ENCODE measurements around the gene PPP2R2B.
A peak's percentile ranks its signal among the peaks of the same experiment; 100 is the strongest.

PPP2R2B gene

DNA sequence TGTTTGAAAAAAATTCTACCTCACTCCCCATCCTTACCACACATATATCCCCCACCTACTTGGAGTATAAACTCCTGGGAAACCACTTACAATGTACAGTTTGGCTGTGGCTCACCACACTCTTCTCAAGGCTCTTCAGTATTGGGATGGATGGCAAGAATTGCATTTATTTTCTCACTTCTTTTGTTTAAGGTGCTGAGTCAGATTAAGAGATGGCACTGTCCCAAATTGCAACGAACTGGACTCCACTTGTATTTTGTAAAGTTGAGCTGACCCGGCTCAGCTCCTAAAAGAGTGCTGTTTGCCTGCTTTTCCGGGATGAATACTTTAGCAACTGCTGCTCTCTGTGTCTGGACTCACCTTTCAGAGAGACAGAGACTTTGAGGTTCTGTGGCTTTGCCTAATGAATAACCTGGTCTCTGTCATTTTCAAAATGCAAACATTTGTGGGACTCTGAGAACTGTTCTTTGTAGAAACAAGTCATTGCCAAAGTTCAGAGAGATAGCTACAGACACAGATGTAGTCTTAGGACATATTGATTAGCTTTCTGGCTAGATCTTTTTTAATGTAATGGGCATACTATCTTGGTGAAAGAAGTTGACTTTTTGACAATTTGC lies 42.2 kb downstream of the PPP2R2B start:
- no peak overlapping the region for H3K4me3 ChIP-seq (ENCODE audit: low read depth, low read length)
- DNase-seq (ENCODE audit: low read depth) = no peak

DNA sequence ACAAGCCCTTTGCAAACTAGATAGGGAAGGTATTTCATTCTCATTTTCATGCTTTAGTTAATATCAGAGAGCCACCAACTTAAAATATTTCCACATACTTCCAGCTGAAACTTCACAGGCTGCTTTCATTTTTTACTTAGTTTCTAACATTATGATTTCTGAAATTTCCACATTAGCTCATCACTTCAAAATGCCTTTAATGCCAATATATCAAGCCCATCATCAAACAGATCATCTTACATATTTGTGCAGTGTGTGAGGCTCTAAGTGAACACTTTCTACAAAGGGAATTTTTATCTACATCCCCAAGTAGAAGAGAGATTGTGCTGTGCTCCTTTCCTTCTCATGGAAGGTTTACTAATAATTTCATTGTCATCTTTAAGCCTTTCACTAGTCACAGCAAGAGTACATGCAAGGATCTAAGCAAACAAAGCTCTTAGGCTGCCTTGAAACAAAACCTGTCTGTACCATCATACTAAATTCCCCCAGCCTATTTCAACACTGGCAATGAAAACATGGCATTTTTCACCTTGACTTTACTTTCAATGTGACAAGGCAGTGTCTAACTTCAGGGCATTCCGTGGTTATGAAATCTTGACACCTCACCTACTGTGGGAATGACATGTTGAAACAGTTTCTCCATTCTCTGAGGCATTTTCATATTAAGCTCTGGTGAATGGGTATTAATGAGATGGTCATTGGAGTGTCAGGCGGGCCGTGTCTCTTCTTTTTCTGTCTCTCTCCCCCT lies 45.4 kb downstream of the PPP2R2B start:
- H3K4me3 ChIP-seq (ENCODE audit: low read depth, low read length) = no peak overlapping the region
- DNase-seq (ENCODE audit: low read depth) = no peak

DNA sequence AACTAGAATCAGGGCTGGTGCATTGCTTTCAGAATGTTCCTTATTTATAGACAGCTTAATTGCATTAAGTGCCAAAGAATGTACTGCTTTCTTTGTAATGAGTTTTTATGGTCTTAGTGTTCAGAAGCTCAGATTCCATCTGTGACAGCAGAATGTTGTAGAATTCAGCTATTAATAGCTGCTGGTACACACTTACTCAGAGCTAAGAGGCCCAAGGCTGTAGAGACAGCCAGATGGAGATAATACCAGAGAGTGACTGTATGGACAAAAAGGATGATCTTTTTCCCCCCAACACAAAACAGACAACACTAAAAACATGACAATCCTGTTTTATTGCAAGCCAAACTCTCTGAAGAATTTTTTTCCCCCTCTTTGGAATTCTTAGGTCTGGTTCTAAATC lies 50.2 kb downstream of the PPP2R2B start:
- no peak overlapping the region for H3K4me3 ChIP-seq (ENCODE audit: low read depth, low read length)
- DNase-seq (ENCODE audit: low read depth) = no peak

DNA sequence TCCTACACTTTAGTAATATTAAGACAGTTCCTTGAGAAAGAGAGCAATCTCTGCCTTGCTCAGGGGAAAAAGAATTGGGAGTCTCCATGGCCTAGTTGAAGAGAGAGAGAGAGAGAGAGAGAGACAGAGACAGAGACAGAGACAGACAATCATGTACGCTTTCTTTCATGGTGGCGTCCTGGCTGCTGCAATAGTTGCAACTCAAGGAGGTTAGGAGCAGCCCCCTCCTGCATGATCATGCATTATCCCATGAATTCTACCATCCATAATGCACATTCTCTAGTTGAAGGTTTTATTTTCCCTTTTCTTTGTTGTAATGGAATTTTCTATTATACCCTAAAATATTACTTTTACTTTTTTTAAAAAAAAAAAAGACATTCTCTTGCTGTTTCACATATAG lies 50.7 kb downstream of the PPP2R2B start:
- DNase-seq (ENCODE audit: low read depth) = no peak
- H3K4me3 ChIP-seq (ENCODE audit: low read depth, low read length) = no peak overlapping the region

DNA sequence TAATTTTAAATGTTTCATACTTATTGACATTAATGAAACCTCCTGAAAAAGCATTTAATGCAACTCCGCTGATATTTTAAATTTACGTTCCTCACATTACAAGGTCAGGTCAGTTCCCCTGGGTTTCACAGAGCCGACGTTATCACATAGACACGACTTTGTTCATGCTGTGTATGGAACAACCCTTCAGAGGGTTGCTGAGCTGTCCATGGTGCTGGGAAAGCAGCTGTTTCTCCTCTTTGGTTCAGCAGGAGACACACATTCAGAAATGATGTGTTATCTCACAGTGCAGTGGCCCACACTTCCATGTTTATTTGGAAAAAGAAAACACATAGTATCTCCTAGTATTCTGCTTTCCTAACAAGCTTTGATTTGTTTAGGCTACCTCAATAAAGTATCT lies 53.5 kb downstream of the PPP2R2B start:
- peak; percentile 1 for DNase-seq (ENCODE audit: low read depth)
- H3K4me3 ChIP-seq (ENCODE audit: low read depth, low read length) = no peak overlapping the region

DNA sequence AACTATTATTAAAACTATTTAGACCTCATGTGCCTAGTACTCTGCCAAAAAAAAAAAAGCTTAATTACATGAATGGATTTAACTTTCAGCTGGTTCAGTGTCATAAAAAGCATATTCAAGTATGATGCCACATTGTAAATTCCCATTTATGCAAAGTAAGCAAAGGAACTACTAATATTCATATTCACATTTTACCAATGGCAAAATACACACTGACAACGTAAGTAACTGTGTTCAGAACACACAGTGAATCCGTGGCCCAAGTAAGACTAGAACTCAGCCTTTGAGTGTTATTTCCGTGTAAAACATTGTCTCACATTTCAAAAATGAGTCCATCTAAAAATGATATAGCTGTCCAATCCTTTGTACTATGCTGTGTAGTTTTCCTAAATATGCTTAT lies 56.8 kb downstream of the PPP2R2B start:
- no peak for DNase-seq (ENCODE audit: low read depth)
- no peak overlapping the region for H3K4me3 ChIP-seq (ENCODE audit: low read depth, low read length)

DNA sequence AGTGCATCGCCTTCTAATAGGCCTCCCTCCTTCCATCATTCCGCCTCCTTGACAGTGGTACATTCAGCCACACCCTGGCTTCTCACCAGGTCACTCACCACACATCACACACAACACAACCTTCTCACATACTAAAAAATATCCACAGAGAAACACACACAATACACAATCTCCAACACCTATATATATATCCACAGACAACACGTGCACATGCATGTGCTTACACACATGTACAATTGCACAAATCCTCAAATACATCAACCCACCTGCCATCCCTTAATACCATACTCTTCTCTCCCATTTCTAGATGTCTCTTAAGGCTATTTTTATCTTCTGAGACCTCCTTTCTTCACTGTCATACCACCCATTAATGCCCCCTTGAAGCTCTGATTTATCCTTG lies 57.6 kb downstream of the PPP2R2B start:
- DNase-seq (ENCODE audit: low read depth) = no peak
- H3K4me3 ChIP-seq (ENCODE audit: low read depth, low read length) = no peak overlapping the region

DNA sequence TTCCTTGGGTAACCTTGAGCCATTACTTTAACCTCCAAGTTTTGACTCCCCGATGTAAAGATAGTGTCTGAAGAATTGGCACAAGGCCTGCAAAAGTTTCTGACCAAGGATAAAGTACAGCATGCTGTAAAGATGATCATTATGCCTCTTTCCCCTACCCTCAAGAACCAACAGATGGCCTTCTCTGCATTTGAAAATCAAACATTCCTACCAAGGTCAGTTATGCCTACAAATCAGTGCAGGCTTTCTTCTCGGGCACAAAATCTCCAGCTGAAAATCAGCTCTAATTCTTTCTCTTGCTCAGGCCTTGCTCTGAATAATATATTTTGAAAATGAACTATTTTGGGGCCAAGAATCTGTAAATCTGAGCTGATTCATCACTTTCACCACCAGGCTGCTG lies 59.7 kb downstream of the PPP2R2B start:
- H3K4me3 ChIP-seq (ENCODE audit: low read depth, low read length) = no peak overlapping the region
- DNase-seq (ENCODE audit: low read depth) = no peak

DNA sequence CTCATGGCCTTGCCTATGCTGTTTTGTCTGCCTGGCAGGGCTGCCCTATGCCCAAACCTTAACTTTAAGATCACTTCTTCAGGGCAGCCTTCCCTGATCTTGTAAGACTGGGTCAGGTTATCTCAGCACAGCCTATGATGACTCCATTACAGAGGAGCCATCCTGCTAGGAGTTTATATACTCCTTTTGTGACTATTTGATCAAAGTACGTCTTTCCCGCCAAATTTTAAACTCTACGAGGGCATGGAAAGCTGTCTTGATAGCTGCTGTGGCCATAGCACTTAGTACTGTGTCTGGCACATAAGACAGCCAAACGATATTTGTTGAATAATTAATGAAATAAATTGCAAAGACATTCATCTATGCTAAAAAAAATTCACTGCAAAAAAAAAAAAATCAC lies 60.6 kb downstream of the PPP2R2B start:
- DNase-seq (ENCODE audit: low read depth) = no peak
- no peak overlapping the region for H3K4me3 ChIP-seq (ENCODE audit: low read depth, low read length)

DNA sequence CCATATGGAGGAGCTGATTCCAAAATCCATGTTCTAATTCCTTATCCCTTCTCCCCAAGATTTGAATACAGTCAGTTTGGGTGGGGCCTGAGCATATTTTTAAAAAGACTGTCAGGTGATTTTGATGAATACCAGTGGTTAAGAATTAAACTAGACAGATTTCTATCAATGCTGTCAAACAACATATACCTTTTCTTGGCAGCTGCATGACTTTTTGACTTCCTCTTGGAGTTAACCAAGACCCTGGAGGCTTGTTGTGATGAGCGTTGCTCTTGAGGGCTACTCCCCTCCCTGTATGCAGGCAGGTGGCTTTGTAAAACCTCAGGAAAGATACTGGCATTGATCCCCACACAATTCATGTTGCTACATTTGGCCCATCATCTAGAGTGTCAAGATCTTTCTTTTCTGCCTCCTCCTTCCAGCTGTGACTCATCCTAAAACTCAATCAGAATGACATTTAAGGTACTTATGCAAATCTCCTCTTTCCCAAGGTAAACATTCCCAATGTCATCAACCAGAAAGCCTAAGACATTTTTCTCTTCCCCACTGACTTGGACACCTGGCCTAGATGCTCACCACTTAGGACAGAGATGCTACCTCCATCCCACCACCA lies 61.7 kb downstream of the PPP2R2B start:
- DNase-seq (ENCODE audit: low read depth) = no peak
- H3K4me3 ChIP-seq (ENCODE audit: low read depth, low read length) = no peak overlapping the region

DNA sequence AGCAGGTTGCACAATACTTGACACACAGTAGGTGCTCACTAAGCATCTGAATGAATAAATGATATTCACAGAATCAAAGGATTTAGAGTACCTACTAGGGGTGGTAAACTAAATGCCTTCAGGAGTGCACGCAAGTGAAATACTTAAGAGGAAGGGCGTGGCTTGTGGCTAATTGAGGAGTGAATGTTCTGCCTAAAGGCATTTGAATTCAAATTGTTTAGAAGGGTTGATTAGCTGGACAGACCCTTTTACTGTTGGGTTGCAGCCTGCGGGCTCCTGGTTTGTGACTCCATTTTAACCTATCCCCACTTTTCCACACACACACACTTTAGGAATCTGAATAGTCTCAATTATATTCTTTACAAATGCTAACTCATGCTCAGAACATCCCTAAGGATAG lies 63.1 kb downstream of the PPP2R2B start:
- no peak overlapping the region for H3K4me3 ChIP-seq (ENCODE audit: low read depth, low read length)
- no peak for DNase-seq (ENCODE audit: low read depth)

DNA sequence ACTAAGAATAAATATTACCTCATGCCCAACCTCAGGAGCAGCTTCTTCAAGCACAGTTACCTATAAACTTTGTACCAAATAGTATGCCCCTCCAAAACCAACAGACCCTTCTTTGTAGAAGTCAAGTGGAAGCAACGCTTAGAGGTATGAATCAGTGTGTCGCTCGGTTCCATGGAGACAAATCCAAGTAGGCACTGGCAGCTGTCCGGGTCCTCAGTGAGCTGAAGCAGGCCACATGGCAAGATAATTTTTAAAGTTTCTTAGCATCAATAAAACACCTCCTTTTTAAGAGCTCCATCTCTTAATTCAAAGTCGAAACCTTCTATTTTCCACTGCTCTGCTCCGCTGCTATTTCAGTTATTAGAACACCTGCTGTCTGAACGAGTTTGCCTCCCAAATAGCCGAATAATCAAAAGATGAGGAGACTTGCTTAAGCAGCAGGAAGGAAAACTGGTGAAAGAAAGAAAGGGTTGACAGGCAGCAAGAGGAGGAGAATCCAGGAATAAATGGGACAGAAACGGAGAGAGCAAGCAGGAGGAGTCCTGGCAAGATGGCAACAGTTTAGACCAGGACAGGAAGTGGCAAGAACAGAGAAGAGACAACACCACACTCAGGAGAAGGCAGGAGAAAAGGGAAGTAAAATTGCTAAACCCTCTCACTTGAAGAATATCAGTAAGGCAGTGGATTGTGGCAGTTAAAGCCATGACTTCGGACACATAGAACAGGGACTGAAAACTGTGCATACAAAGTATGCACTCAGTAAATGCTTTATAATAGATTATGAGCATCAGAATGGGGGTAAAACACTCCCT lies 65.0 kb downstream of the PPP2R2B start:
- H3K4me3 ChIP-seq (ENCODE audit: low read depth, low read length) = no peak overlapping the region

DNA sequence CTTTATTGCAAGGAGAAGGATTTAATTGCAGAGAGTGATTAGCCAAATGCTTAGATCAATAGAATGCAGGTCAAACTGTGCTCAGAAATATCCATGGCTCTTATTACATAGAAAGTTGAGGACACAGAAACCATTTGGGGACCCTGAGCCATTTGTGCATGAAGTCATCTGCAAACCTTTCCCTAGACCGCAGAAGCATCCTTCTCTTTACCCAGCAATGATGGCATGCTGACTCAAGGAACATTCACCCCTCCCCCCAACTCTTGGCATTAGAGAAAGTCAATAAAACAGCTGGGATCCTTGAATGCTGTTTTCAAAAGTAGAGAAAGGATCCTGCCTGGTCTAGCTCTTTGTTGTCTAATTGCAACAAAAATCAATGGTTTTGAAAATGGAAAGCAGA lies 73.5 kb downstream of the PPP2R2B start:
- DNase-seq (ENCODE audit: low read depth) = peak; percentile 4
- no peak overlapping the region for H3K4me3 ChIP-seq (ENCODE audit: low read depth, low read length)

More for the DNA sequence above, 65.0 kb downstream of the PPP2R2B start:
- no peak for DNase-seq (ENCODE audit: low read depth)

DNA sequence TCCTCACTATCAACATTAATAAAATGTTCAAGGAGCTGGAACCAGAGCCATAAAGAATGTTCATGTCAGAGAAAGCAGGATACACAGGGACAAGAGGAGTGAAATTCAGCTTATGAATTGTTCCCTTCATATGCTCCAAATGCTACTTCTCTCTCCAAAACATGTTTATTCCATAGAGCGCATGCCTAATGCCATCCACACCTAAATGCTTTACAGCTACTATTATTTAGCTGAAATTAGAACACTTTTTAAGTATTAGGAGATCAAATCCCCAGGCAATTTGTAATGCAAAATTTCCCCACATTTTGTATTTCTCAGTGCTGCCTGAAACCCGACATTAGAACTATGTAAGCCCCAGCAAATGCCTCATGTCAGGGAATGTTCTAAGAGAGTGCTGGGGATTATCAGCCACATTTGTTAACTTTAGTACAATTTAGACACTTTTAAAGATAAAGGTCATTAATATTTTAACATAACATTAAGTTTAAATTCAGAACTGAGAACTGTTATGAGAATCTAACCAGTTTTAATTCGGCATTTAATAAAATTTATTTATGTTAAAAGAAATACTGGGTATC lies 75.5 kb downstream of the PPP2R2B start:
- H3K4me3 ChIP-seq (ENCODE audit: low read depth, low read length) = no peak overlapping the region
- no peak for DNase-seq (ENCODE audit: low read depth)

DNA sequence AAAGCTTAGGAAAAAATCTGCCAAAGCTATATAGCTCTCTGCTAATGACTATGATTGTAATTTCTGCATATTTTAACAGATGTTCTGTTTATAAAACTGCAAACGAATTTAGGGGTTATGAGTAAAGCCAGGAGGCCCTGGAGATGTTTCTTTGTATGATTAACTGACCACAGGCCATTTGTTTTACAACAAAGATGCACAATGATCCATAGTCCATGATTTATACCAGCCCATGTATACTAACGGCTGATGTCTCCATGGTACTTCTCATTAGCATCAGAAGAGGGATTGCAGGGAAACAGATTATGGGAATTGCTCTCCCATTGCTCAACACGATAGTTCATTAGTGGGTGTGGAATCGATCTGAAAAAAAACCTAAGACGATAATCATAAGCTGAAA lies 78.9 kb downstream of the PPP2R2B start:
- no peak for DNase-seq (ENCODE audit: low read depth)
- H3K4me3 ChIP-seq (ENCODE audit: low read depth, low read length) = no peak overlapping the region

DNA sequence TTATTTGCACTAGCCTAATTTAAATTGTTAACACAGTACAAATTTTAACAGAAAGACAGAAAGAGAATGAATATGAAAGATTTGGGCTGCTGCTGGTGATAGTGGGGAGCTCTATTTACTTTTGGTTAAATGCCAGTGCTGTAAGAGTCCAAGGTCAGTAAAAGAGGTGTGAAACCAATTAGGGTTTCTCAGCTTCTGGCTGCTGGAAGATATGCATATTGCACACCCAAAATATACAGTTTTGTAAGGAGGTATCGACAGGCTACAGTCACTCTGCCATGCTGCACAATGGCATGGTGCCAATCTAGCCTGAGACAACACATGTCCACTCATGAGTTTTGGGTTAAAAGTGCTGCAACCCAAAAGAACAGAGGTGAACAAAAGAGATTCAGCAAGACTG lies 79.3 kb downstream of the PPP2R2B start:
- DNase-seq (ENCODE audit: low read depth) = no peak
- H3K4me3 ChIP-seq (ENCODE audit: low read depth, low read length) = no peak overlapping the region

DNA sequence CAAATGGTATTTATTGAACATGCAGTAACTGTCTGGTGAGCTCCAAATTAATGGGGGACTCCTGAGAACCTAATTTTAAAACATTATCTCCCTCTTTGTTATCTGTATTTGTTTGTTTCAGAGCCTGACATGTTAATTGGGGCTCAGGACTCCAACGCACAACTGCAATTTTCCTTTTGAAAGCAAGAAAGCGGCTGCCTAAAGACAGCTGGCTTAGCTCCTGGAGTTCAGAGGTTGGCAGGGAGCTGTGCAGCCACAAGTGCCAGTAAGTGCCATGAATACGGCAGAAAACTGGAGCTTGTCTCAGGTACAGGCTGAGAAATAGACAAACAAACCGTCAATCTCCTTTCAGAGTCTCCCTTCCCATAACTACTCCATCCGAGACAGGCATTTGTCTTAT lies 80.9 kb downstream of the PPP2R2B start:
- no peak for DNase-seq (ENCODE audit: low read depth)
- no peak overlapping the region for H3K4me3 ChIP-seq (ENCODE audit: low read depth, low read length)

DNA sequence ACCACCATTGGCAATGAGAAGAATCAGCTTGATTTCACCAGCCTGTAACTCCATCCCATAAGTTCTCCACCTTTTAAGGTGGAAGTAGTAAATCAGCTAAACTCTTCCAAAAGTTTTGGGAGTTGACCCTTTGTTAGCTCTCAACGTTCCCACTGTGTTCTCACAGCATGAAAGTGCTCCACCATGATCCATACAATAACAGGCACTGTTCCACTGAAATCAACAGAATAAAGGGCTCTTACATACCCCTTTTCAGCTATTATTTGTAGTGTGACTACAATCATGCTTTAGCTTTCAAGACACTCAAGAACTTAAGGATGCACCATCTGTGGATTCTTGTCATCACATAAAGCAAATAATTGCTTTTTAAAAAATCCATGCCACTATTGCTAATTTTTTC lies 81.6 kb downstream of the PPP2R2B start:
- H3K4me3 ChIP-seq (ENCODE audit: low read depth, low read length) = no peak overlapping the region
- DNase-seq (ENCODE audit: low read depth) = no peak

DNA sequence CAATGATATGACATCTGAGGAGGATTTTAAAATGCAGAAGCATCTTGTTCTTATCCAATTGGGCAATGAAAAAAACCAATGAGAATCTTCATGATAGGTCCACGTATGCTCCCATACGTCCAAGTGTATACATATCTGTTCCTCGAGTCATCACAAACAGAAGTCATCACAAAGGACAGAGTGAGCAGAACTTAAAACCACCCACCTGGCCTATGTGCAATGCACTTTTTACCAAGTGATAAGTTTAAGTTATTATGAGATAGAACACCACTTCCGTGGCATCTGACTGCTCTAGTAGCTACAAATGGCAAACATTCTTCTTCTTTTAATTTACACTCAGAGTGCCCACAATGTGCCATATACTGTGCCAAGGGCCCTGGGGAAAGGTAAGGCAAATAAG lies 82.4 kb downstream of the PPP2R2B start:
- H3K4me3 ChIP-seq (ENCODE audit: low read depth, low read length) = no peak overlapping the region
- no peak for DNase-seq (ENCODE audit: low read depth)

Data from skeletal muscle cell (primary cell).